Measurements from ENCODE around the gene CDK11A.

GRCh38 chr1:1759456-1760344 is 35.5 kb upstream of the CDK11A start:
- no peak for TF ChIP-seq EZH2 (IDR thresholded peaks at IDR 0.05; ENCODE audit: insufficient read depth, poor library complexity, severe bottlenecking)
- TF ChIP-seq EZH2phosphoT487 (IDR thresholded peaks at IDR 0.05; ENCODE audit: insufficient read depth, low read depth) = no peak
